ENCODE data around the gene ZBTB20. TPM values are rescaled to one million over a fixed set of nuclear protein-coding genes. Genes with fewer than 3 reads are reported as not detected.

ZBTB20 gene
- total and polyA plus RNA-seq, 2 donors (not counting 1 experiment from before 2014, with no cell fraction given): 4.0 to 123 TPM

GRCh38 chr3:115187149-115187757 lies 40.2 kb upstream of the ZBTB20 start:
- H3K9me3 ChIP-seq (ENCODE audit: control extremely low read depth in 1 of 3, control insufficient read depth in 2 of 3, insufficient read depth in 1 of 3, low read length in 2 of 3): peaks cover 0 to 10% (median 0%) of the 10 kb centered on the region in 3 donors
- H3K79me2 ChIP-seq (ENCODE audit: control insufficient read depth, insufficient read depth, low read length): no peaks in the 10 kb centered on the region
- intact Hi-C loops (cut with micrococcal nuclease): loop anchor here (2.0 kb wide), 1 partner anchor 40 kb away; the partner anchor contains the start of gene ZBTB20
- peak overlapping the region; percentile 97 for H3K27ac Mint-ChIP-seq
- peaks cover 22% of the 10 kb centered on the region for H3K4me1 Mint-ChIP-seq
- H3K4me2 ChIP-seq (replicated peaks; ENCODE audit: low read depth, low read length, poor library complexity, severe bottlenecking): peak overlapping the region; percentile 74
- H3K9ac ChIP-seq (ENCODE audit: low read length): peak overlapping the region; percentile 60
- peaks cover 23% of the 10 kb centered on the region in 2 donors for H3K4me1 ChIP-seq (ENCODE audit: control insufficient read depth in 2 of 2, insufficient read depth in 2 of 2, low read length in 2 of 2)
- H3K4me3 Mint-ChIP-seq: peak overlapping the region; percentile 78
- peak; percentile 70 for DNase-seq
- TF ChIP-seq, protein P1, sequence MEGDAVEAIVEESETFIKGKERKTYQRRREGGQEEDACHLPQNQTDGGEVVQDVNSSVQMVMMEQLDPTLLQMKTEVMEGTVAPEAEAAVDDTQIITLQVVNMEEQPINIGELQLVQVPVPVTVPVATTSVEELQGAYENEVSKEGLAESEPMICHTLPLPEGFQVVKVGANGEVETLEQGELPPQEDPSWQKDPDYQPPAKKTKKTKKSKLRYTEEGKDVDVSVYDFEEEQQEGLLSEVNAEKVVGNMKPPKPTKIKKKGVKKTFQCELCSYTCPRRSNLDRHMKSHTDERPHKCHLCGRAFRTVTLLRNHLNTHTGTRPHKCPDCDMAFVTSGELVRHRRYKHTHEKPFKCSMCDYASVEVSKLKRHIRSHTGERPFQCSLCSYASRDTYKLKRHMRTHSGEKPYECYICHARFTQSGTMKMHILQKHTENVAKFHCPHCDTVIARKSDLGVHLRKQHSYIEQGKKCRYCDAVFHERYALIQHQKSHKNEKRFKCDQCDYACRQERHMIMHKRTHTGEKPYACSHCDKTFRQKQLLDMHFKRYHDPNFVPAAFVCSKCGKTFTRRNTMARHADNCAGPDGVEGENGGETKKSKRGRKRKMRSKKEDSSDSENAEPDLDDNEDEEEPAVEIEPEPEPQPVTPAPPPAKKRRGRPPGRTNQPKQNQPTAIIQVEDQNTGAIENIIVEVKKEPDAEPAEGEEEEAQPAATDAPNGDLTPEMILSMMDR (IDR thresholded peaks at IDR 0.05): no peak
- no peak for TF ChIP-seq EZH2 (IDR thresholded peaks at IDR 0.05; ENCODE audit: borderline replicate concordance, insufficient read depth, low read depth, low read length, poor library complexity, severe bottlenecking)
- peak; percentile 99 for ATAC-seq (ENCODE audit: low read depth)
- no peaks in the 10 kb centered on the region for H3K27me3 Mint-ChIP-seq
- H3K9me3 Mint-ChIP-seq (ENCODE audit: insufficient read depth): no peaks in the 10 kb centered on the region
- no peaks in the 10 kb centered on the region for H3K27me3 ChIP-seq (replicated peaks in 1 of 4; ENCODE audit: control extremely low read depth in 1 of 4, control insufficient read depth in 3 of 4, insufficient read depth in 4 of 4, low read length in 3 of 4)
- H2AFZ ChIP-seq (ENCODE audit: insufficient read depth, low read depth, low read length, poor library complexity, severe bottlenecking): peak overlapping the region; percentile 78
- H4K20me1 ChIP-seq (ENCODE audit: control insufficient read depth, insufficient read depth, low read length, poor library complexity, severe bottlenecking): no peaks in the 10 kb centered on the region
- H3K36me3 ChIP-seq (replicated peaks in 1 of 2; ENCODE audit: control extremely low read depth in 1 of 2, control insufficient read depth in 1 of 2, extremely low read depth in 1 of 2, insufficient read depth in 2 of 2, low read length in 1 of 2): no peaks in the 10 kb centered on the region
- peak overlapping the region in 4 of 5 experiments; percentile 16 to 69 (median 43) for H3K4me3 ChIP-seq (ENCODE audit: control extremely low read depth in 1 of 5, extremely low read depth in 1 of 5, insufficient read depth in 1 of 5, low read depth in 2 of 5, low read length in 4 of 5)
- WGBS (ENCODE audit: insufficient coverage): no CpG with 5 or more reads among the region's 4 CpGs
- POLR2A ChIA-PET: interaction anchor here (0.8 to 1.9 kb wide), 2 partner anchors 15 to 41 kb away, joined by 3 to 18 read pairs; partner anchors contain the start of gene ZBTB20
- peak overlapping the region; percentile 75 to 78 for H3K27ac ChIP-seq (ENCODE audit: low read length in 2 of 2)
- CTCF ChIA-PET: interaction anchor here (0.8 to 2.1 kb wide), 7 partner anchors 10 to 628 kb away, joined by 3 to 6 read pairs (median 4); no protein-coding TSS in a partner anchor

Measured in B cell (primary cell).